ENCODE measurements around the gene TMEM143.
"Not testable (repeated sequence)": the region's sequence is repeated elsewhere in the genome, so short reads cannot be mapped to it uniquely, and the experiment has no call there.

Gene TMEM143

GRCh38 chr19:48329167-48329891, 34.4 kb downstream of the TMEM143 start:
- DNase-seq (ENCODE audit: low spot score) = peak; percentile 57

GRCh38 chr19:48325265-48325910, 38.4 kb downstream of the TMEM143 start, which contains the start of gene EMP3:
TSS of gene EMP3 (plus strand) at chr19:48325552. CDS start at chr19:48326845, 1,293 bp downstream.
- peak; percentile 91 for DNase-seq (ENCODE audit: low spot score)

GRCh38 chr19:48321622-48322591, 41.8 kb downstream of the TMEM143 start:
- peak; percentile 99 for DNase-seq (ENCODE audit: low spot score)

- peak; percentile 77 for DNase-seq (ENCODE audit: low spot score)
Measured at GRCh38 chr19:48321372-48321621, 42.4 kb downstream of the TMEM143 start.

GRCh38 chr19:48319647-48320541, 43.8 kb downstream of the TMEM143 start:
- DNase-seq (ENCODE audit: low spot score) = peak; percentile 75

GRCh38 chr19:48318286-48318987, 45.3 kb downstream of the TMEM143 start:
- DNase-seq (ENCODE audit: low spot score) = no peak

- not testable (repeated sequence) for DNase-seq (ENCODE audit: low spot score)
Measured at GRCh38 chr19:48317708-48317960, 46.1 kb downstream of the TMEM143 start.

- DNase-seq (ENCODE audit: low spot score) = no peak
Measured at GRCh38 chr19:48315712-48316111, 48.0 kb downstream of the TMEM143 start.

GRCh38 chr19:48311384-48311783, 52.4 kb downstream of the TMEM143 start:
- DNase-seq (ENCODE audit: low spot score) = no peak

- no peak for DNase-seq (ENCODE audit: low spot score)
Measured at GRCh38 chr19:48310227-48310626, 53.5 kb downstream of the TMEM143 start.

GRCh38 chr19:48309731-48310130, 54.0 kb downstream of the TMEM143 start:
- not testable (repeated sequence) for DNase-seq (ENCODE audit: low spot score)

GRCh38 chr19:48308631-48309586, 54.8 kb downstream of the TMEM143 start:
- no peak for DNase-seq (ENCODE audit: low spot score)

GRCh38 chr19:48303866-48304265, 59.9 kb downstream of the TMEM143 start:
- no peak for DNase-seq (ENCODE audit: low spot score)

GRCh38 chr19:48303367-48303766, 60.4 kb downstream of the TMEM143 start:
- no peak for DNase-seq (ENCODE audit: low spot score)

- DNase-seq (ENCODE audit: low spot score) = no peak
Measured at GRCh38 chr19:48302600-48302959, 61.2 kb downstream of the TMEM143 start.

GRCh38 chr19:48301886-48302599, 61.7 kb downstream of the TMEM143 start:
- DNase-seq (ENCODE audit: low spot score) = no peak

GRCh38 chr19:48297975-48298374, 65.8 kb downstream of the TMEM143 start:
- DNase-seq (ENCODE audit: low spot score) = no peak

- DNase-seq (ENCODE audit: low spot score) = no peak
Measured at GRCh38 chr19:48296963-48297734, 66.6 kb downstream of the TMEM143 start.

GRCh38 chr19:48295458-48295857, 68.3 kb downstream of the TMEM143 start:
- no peak for DNase-seq (ENCODE audit: low spot score)
